Measurements from ENCODE around the gene GLRX. TPM values are rescaled to one million over a fixed set of nuclear protein-coding genes. Genes with fewer than 3 reads are reported as not detected.

The GLRX gene
- total and polyA plus RNA-seq, 8 donors, result 21.8 to 98.1 (median 28.6) TPM

GRCh38 chr5:95858661-95859595 lies 36.4 kb upstream of the GLRX start:
- Histone ChIP-seq H3K27ac (peak overlapping the region; percentile 68 to 85), H3K4me1 (peaks cover 18 to 67% of the 10 kb centered on the region in 2 donors), H3K9me3 (no peaks in the 10 kb centered on the region), H3K36me3 (no peaks in the 10 kb centered on the region), H3K4me3 (peak overlapping the region; percentile 13 to 17), H3K27me3 (no peaks in the 10 kb centered on the region)
- DNase-seq (peak; percentile 90 to 99 (median 92)), ATAC-seq (peak; percentile 84)
- TF ChIP-seq CTCF (IDR thresholded peaks at IDR 0.05), result peak; percentile 98
- intact Hi-C loops (cut with DNase I), result no loop called here

GRCh38 chr5:95858023-95858461 lies 35.5 kb upstream of the GLRX start:
- peaks cover 18 to 58% of the 10 kb centered on the region in 2 donors for H3K4me1 ChIP-seq
- ATAC-seq, result peak; percentile 11
- intact Hi-C loops (cut with DNase I), result no loop called here

GRCh38 chr5:95857185-95857945 lies 34.8 kb upstream of the GLRX start:
- ATAC-seq, result peak; percentile 35
- peaks cover 18 to 51% of the 10 kb centered on the region in 2 donors for H3K4me1 ChIP-seq
- H3K36me3 ChIP-seq, result no peaks in the 10 kb centered on the region
- DNase-seq, result peak in 2 of 4 donors; percentile 51 to 68
- peak overlapping the region; percentile 68 to 85 for H3K27ac ChIP-seq
- no peaks in the 10 kb centered on the region for H3K9me3 ChIP-seq
- TF ChIP-seq CTCF (IDR thresholded peaks at IDR 0.05), result no peak
- no peak overlapping the region for H3K4me3 ChIP-seq
- H3K27me3 ChIP-seq, result no peaks in the 10 kb centered on the region
- intact Hi-C loops (cut with DNase I), result no loop called here

More at GRCh38 chr5:95858023-95858461, 35.5 kb upstream of the GLRX start:
- H3K4me3 ChIP-seq, result no peak overlapping the region
- no peaks in the 10 kb centered on the region for H3K36me3 ChIP-seq
- no peaks in the 10 kb centered on the region for H3K9me3 ChIP-seq
- peak overlapping the region; percentile 68 to 85 for H3K27ac ChIP-seq
- TF ChIP-seq CTCF (IDR thresholded peaks at IDR 0.05), result no peak
- DNase-seq, result peak in 1 of 4 donors; percentile 56
- H3K27me3 ChIP-seq, result no peaks in the 10 kb centered on the region

GRCh38 chr5:95856501-95856981 lies 34.0 kb upstream of the GLRX start:
- ATAC-seq, result no peak
- peak overlapping the region; percentile 68 to 85 for H3K27ac ChIP-seq
- intact Hi-C loops (cut with DNase I), result no loop called here

More at GRCh38 chr5:95856501-95856981, 34.0 kb upstream of the GLRX start:
- no peak for DNase-seq
- Histone ChIP-seq H3K4me3 (no peak overlapping the region), H3K4me1 (peaks cover 11 to 43% of the 10 kb centered on the region in 2 donors), H3K27me3 (no peaks in the 10 kb centered on the region), H3K9me3 (no peaks in the 10 kb centered on the region), H3K36me3 (no peaks in the 10 kb centered on the region)
- no peak for TF ChIP-seq CTCF (IDR thresholded peaks at IDR 0.05)

All from left lung (tissue), 10 donors.